Tibial artery (tissue), 4 donors: ENCODE data around the gene LHPP.
A peak's percentile ranks its signal among the peaks of the same experiment; 100 is the strongest.

Experiments
- DNase-seq, 2 donors: peaks; one replicate each; pipeline ENCODE4 v3.0.0-alpha.2; 2019
- H3K27ac ChIP-seq, 2 donors: fragments of 200-600 bp; sonication (generic) in 1 of 2; 1 replicate in 1 of 2; 2 replicates in 1 of 2; pipeline ENCODE4 v1.5.1; 2018 to 2019; ENCODE audit warnings: mild to moderate bottlenecking in 1 of 2
- H3K27me3 ChIP-seq, 2 donors: fragments of 200-600 bp; sonication (generic) in 1 of 2; one replicate each; pipeline versions ENCODE4 v1.5.1 to v1.6.0; 2016 to 2019
- H3K36me3 ChIP-seq, 3 donors: fragments of 200-600 bp; sonication (generic) in 2 of 3; one replicate each; pipeline ENCODE4 v1.5.1; 2016 to 2019; ENCODE audit warnings: mild to moderate bottlenecking in 2 of 3
- H3K4me1 ChIP-seq, 4 donors: fragments of 200-600 bp; sonication (generic) in 2 of 4; 1 replicate in 3 of 4; 2 replicates in 1 of 4; pipeline ENCODE4 v1.5.1; 2016 to 2019
- H3K4me3 ChIP-seq, 2 donors: fragments of 200-600 bp; sonication (generic) in 1 of 2; 1 replicate in 1 of 2; 2 replicates in 1 of 2; pipeline ENCODE4 v1.5.1; 2018 to 2019; ENCODE audit warnings: mild to moderate bottlenecking in 2 of 2
- H3K9me3 ChIP-seq, 3 donors: fragments of 200-600 bp; sonication (generic) in 1 of 3; one replicate each; pipeline ENCODE4 v1.5.1; 2016 to 2019
- CTCF ChIP-seq, 2 experiments: fragments of 200-600 bp in 1 of 2; fragments of 450-650 bp in 1 of 2; IDR thresholded peaks; one replicate each; pipeline ENCODE4 v1.5.1; 2017 to 2019; ENCODE audit warnings: antibody characterized with exemption in 2 of 2, mild to moderate bottlenecking in 1 of 2, moderate library complexity in 1 of 2
- intact Hi-C: fragments of 100-400 bp; cut with DNase I; formaldehyde crosslinking; loops from one replicate; pipeline ENCODE4 v1.15.0; 2023; ENCODE audit warnings: low total_unique reads

The LHPP gene

GRCh38 chr10:124418726-124419501 lies 42.7 kb upstream of the LHPP start, which contains the start of gene OAT:
Gene OAT (minus strand): TSS chr10:124418923. CDS start chr10:124412171, 6,752 bp downstream.
- TF ChIP-seq CTCF (IDR thresholded peaks at IDR 0.05), result no peak
- Histone ChIP-seq H3K27me3 (peaks cover 0 to 18% of the 10 kb centered on the region in 2 donors), H3K27ac (peak within 1 kb of the TSS; percentile 97), H3K9me3 (no peaks in the 10 kb centered on the region), H3K4me3 (peak within 1 kb of the TSS; percentile 79 to 92), H3K36me3 (no peaks in the 10 kb centered on the region), H3K4me1 (peaks cover 0 to 43% (median 33%) of the 10 kb centered on the region in 4 donors)
- DNase-seq, result peak; percentile 97 to 98
- intact Hi-C loops, result loop anchor here (10.0 kb wide), 1 partner anchor 316 kb away; no protein-coding TSS in a partner anchor

- intact Hi-C loops, result loop anchor here (2.0 to 10.0 kb wide), 2 partner anchors 41 to 315 kb away; partner anchors contain the start of gene LHPP
- no peak for TF ChIP-seq CTCF (IDR thresholded peaks at IDR 0.05)
- peak in 1 of 2 donors; percentile 24 for DNase-seq
- H3K4me1 ChIP-seq, result peaks cover 0 to 36% (median 26%) of the 10 kb centered on the region in 4 donors
- no peak overlapping the region for H3K27ac ChIP-seq
- peaks cover 0 to 21% of the 10 kb centered on the region in 2 donors for H3K27me3 ChIP-seq
- no peak overlapping the region for H3K4me3 ChIP-seq
- no peaks in the 10 kb centered on the region for H3K9me3 ChIP-seq
- H3K36me3 ChIP-seq, result no peaks in the 10 kb centered on the region
Measured at GRCh38 chr10:124419635-124420034, 42.0 kb upstream of the LHPP start.

- Histone ChIP-seq H3K4me1 (peaks cover 0 to 30% (median 21%) of the 10 kb centered on the region in 4 donors), H3K27ac (no peak overlapping the region), H3K4me3 (no peak overlapping the region), H3K27me3 (peaks cover 0 to 21% of the 10 kb centered on the region in 2 donors), H3K36me3 (no peaks in the 10 kb centered on the region), H3K9me3 (no peaks in the 10 kb centered on the region)
- TF ChIP-seq CTCF (IDR thresholded peaks at IDR 0.05), result no peak
- intact Hi-C loops, result loop anchor here (2.0 kb wide), 1 partner anchor 41 kb away; the partner anchor contains the start of gene LHPP
- DNase-seq, result no peak
Measured at GRCh38 chr10:124420254-124420653, 41.4 kb upstream of the LHPP start.

GRCh38 chr10:124422742-124423141 lies 38.9 kb upstream of the LHPP start:
- H3K4me3 ChIP-seq, result no peak overlapping the region
- DNase-seq, result no peak
- no peaks in the 10 kb centered on the region for H3K9me3 ChIP-seq
- peaks cover 0 to 7% (median under 1%) of the 10 kb centered on the region in 4 donors for H3K4me1 ChIP-seq
- peaks cover 0 to 31% of the 10 kb centered on the region in 2 donors for H3K27me3 ChIP-seq
- no peak overlapping the region for H3K27ac ChIP-seq
- intact Hi-C loops, result no loop called here
- H3K36me3 ChIP-seq, result no peaks in the 10 kb centered on the region
- TF ChIP-seq CTCF (IDR thresholded peaks at IDR 0.05), result no peak

- Histone ChIP-seq H3K9me3 (no peaks in the 10 kb centered on the region), H3K27me3 (peaks cover 0 to 31% of the 10 kb centered on the region in 2 donors), H3K4me1 (peaks cover 0 to 5% (median 0%) of the 10 kb centered on the region in 4 donors), H3K36me3 (no peaks in the 10 kb centered on the region), H3K27ac (no peak overlapping the region), H3K4me3 (no peak overlapping the region)
- intact Hi-C loops, result no loop called here
- DNase-seq, result no peak
- TF ChIP-seq CTCF (IDR thresholded peaks at IDR 0.05), result no peak
Measured at GRCh38 chr10:124423813-124424212, 37.8 kb upstream of the LHPP start.
